CD14-positive monocyte (primary cell): ENCODE measurements around the gene GHRL. TPM values are rescaled to one million over a fixed set of nuclear protein-coding genes. Genes with fewer than 3 reads are reported as not detected.

ENCODE experiments used
- DNase-seq, 3 donors: peaks; one replicate each; pipeline ENCODE4 v3.0.0-alpha.2; 2011 to 2022
- H2AFZ ChIP-seq: 2 replicates; pipeline ENCODE4 v1.6.0; 2012; ENCODE audit warnings: mild to moderate bottlenecking, low read depth, low read length, inconsistent platforms; ENCODE audit not compliant: insufficient read depth, poor library complexity, severe bottlenecking
- H3K27ac ChIP-seq, 2 donors: 1 replicate in 1 of 2; 2 replicates in 1 of 2; pipeline ENCODE4 v1.5.1; 2012 to 2013; ENCODE audit warnings: low read length in 2 of 2, control low read depth in 1 of 2, inconsistent platforms in 1 of 2, low read depth in 1 of 2, mild to moderate bottlenecking in 1 of 2
- H3K27me3 ChIP-seq, 2 donors: one replicate each; pipeline versions ENCODE4 v1.6.0 to v1.6.1; 2011 to 2013; ENCODE audit warnings: low read length in 2 of 2; ENCODE audit not compliant: control insufficient read depth in 2 of 2, insufficient read depth in 2 of 2
- H3K36me3 ChIP-seq, 2 donors: replicated peaks in 1 of 2; 1 replicate in 1 of 2; 2 replicates in 1 of 2; pipeline versions ENCODE4 v1.5.1 to v1.6.1; 2012 to 2013; ENCODE audit warnings: low read length in 2 of 2, control low read depth in 1 of 2, inconsistent platforms in 1 of 2, mild to moderate bottlenecking in 1 of 2; ENCODE audit not compliant: insufficient read depth in 2 of 2, control insufficient read depth in 1 of 2
- H3K4me1 ChIP-seq, 2 donors: 1 replicate in 1 of 2; 2 replicates in 1 of 2; pipeline versions ENCODE4 v1.5.1 to v1.6.1; 2012 to 2013; ENCODE audit warnings: low read length in 2 of 2, control low read depth in 1 of 2, inconsistent platforms in 1 of 2, mild to moderate bottlenecking in 1 of 2, moderate library complexity in 1 of 2; ENCODE audit not compliant: insufficient read depth in 2 of 2, control insufficient read depth in 1 of 2
- H3K4me2 ChIP-seq: replicated peaks from 2 replicates; pipeline ENCODE3; 2012; ENCODE audit warnings: low read length, moderate library complexity, mild to moderate bottlenecking; ENCODE audit not compliant: poor library complexity, severe bottlenecking; ENCODE audit errors: extremely low read depth
- H3K4me3 ChIP-seq, 3 experiments: fragments of 200-600 bp in 1 of 3; sonication (generic) in 1 of 3; replicated peaks in 1 of 3; 1 replicate in 2 of 3; 2 replicates in 1 of 3; pipeline ENCODE4 v1.5.1; 2011 to 2013; ENCODE audit warnings: low read length in 3 of 3, mild to moderate bottlenecking in 3 of 3, control low read depth in 2 of 3, low read depth in 2 of 3, inconsistent platforms in 1 of 3, moderate library complexity in 1 of 3
- H3K79me2 ChIP-seq: 2 replicates; pipeline ENCODE4 v1.6.0; 2012; ENCODE audit warnings: mild to moderate bottlenecking, control low read depth, inconsistent platforms, low read length, moderate library complexity; ENCODE audit not compliant: insufficient read depth
- H3K9ac ChIP-seq: 2 replicates; pipeline ENCODE4 v1.6.0; 2017; ENCODE audit warnings: low read length, mild to moderate bottlenecking; ENCODE audit not compliant: insufficient read depth, poor library complexity, severe bottlenecking
- H3K9me3 ChIP-seq, 2 donors: replicated peaks in 1 of 2; 1 replicate in 1 of 2; 2 replicates in 1 of 2; pipeline versions ENCODE4 v1.5.1 to v1.6.1; 2012 to 2013; ENCODE audit warnings: low read length in 2 of 2, control low read depth in 1 of 2; ENCODE audit not compliant: control insufficient read depth in 1 of 2, insufficient read depth in 1 of 2
- H4K20me1 ChIP-seq: 2 replicates; pipeline ENCODE4 v1.6.0; 2012; ENCODE audit warnings: mild to moderate bottlenecking, low read length, control low read depth, moderate library complexity; ENCODE audit not compliant: insufficient read depth
- H3K27ac Mint-ChIP-seq, 7 donors: one replicate each; pipeline ENCODE4 v1.8.0; 2020; ENCODE audit warnings: mild to moderate bottlenecking in 7 of 7, mixed read lengths in 7 of 7, moderate library complexity in 6 of 7, inconsistent platforms in 2 of 7
- H3K27me3 Mint-ChIP-seq, 3 donors: one replicate each; pipeline ENCODE4 v1.8.0; 2021 to 2022; ENCODE audit warnings: low read depth in 3 of 3, mild to moderate bottlenecking in 3 of 3, mixed read lengths in 3 of 3, moderate library complexity in 3 of 3, inconsistent platforms in 1 of 3
- H3K36me3 Mint-ChIP-seq, 2 donors: one replicate each; pipeline ENCODE4 v1.8.0; 2020; ENCODE audit warnings: mixed read lengths in 2 of 2, inconsistent platforms in 1 of 2, mild to moderate bottlenecking in 1 of 2
- H3K4me1 Mint-ChIP-seq: one replicate; pipeline ENCODE4 v1.8.0; 2020; ENCODE audit warnings: mild to moderate bottlenecking, mixed read lengths
- H3K4me3 Mint-ChIP-seq, 2 donors: one replicate each; pipeline ENCODE4 v1.8.0; 2020; ENCODE audit warnings: mild to moderate bottlenecking in 2 of 2, mixed read lengths in 2 of 2, moderate library complexity in 1 of 2
- H3K9me3 Mint-ChIP-seq, 7 donors: one replicate each; pipeline ENCODE4 v1.8.0; 2020 to 2022; ENCODE audit warnings: mixed read lengths in 7 of 7, mild to moderate bottlenecking in 6 of 7, moderate library complexity in 6 of 7, inconsistent platforms in 2 of 7
- WGBS: methylation state at CpG from one replicate; pipeline ENCODE4 v1.1.5; 2013; ENCODE audit warnings: missing lambda C conversion rate; ENCODE audit not compliant: insufficient coverage; 5-methylcytosine and 5-hydroxymethylcytosine counted together
- intact Hi-C, 2 donors: fragments of 100-400 bp; cut with micrococcal nuclease; formaldehyde crosslinking; loops; one replicate each; pipeline versions ENCODE4 v1.15.0 to v1.15.1; 2023
- polyA plus RNA-seq, 3 donors: library from polyadenylated mRNA; depleted of rRNA in 1 of 3; unstranded in 2 of 3; stranded (reverse) in 1 of 3; fragments of 300-500 nt in 2 of 3; fragments of >200 nt in 1 of 3; fragmentation: Illumina TruSeq in 2 of 3; gene quantifications; 1 replicate in 2 of 3; 2 replicates in 1 of 3; pipeline ENCODE4 v1.2.3, GENCODE V29; 2012 to 2021
- TF ChIP-seq, protein P1 (sequence below): fragments of 200-600 bp; IDR thresholded peaks from one replicate; pipeline ENCODE4 v1.8.0; 2022; ENCODE audit warnings: antibody characterized with exemption, mild to moderate bottlenecking

GHRL gene
- polyA plus RNA-seq, 3 donors = 2.3 to 9.9 (median 7.0) TPM

DNA sequence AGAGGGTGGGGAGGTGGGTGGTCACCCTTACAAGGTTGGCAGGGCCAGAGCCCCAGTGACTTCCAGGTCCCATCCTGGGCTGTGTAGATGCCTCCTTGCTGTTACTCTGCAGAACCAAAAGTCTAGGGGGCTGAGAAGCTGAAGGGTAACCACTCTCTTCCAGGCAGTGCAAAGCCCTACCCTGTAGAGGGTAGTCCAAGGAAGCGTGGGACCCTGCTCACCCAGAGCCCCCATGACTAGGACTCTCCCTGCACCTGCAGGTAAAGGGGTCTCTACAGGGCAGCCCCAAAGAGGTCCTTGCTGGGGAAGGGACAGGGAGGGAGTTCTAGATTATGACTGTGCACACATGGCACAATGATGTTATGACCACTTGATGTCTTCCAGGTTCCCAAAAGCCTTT lies 14.2 kb downstream of the GHRL start:
- Mint-ChIP-seq H3K27ac (peak overlapping the region in 1 of 7 donors; percentile 26), H3K9me3 (no peaks in the 10 kb centered on the region), H3K27me3 (no peaks in the 10 kb centered on the region), H3K4me1 (peaks cover 12% of the 10 kb centered on the region), H3K36me3 (peaks cover 73 to 86% of the 10 kb centered on the region in 2 donors), H3K4me3 (no peak overlapping the region)
- intact Hi-C loops = no loop called here
- no peak overlapping the region for H3K4me3 ChIP-seq
- H3K9me3 ChIP-seq = no peaks in the 10 kb centered on the region
- no peaks in the 10 kb centered on the region for H3K27me3 ChIP-seq
- H4K20me1 ChIP-seq = peaks cover 69% of the 10 kb centered on the region
- peaks cover 46% of the 10 kb centered on the region for H3K79me2 ChIP-seq
- H3K4me2 ChIP-seq = no peak overlapping the region
- H3K9ac ChIP-seq = no peak overlapping the region
- TF ChIP-seq, protein P1, sequence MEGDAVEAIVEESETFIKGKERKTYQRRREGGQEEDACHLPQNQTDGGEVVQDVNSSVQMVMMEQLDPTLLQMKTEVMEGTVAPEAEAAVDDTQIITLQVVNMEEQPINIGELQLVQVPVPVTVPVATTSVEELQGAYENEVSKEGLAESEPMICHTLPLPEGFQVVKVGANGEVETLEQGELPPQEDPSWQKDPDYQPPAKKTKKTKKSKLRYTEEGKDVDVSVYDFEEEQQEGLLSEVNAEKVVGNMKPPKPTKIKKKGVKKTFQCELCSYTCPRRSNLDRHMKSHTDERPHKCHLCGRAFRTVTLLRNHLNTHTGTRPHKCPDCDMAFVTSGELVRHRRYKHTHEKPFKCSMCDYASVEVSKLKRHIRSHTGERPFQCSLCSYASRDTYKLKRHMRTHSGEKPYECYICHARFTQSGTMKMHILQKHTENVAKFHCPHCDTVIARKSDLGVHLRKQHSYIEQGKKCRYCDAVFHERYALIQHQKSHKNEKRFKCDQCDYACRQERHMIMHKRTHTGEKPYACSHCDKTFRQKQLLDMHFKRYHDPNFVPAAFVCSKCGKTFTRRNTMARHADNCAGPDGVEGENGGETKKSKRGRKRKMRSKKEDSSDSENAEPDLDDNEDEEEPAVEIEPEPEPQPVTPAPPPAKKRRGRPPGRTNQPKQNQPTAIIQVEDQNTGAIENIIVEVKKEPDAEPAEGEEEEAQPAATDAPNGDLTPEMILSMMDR = no peak
- H3K27ac ChIP-seq = no peak overlapping the region
- H3K36me3 ChIP-seq = peaks cover 64 to 86% of the 10 kb centered on the region in 2 donors
- H3K4me1 ChIP-seq = peaks cover 11 to 13% of the 10 kb centered on the region in 2 donors
- no CpG with 5 or more reads among the region's 1 CpG for WGBS
- H2AFZ ChIP-seq = no peak overlapping the region
- no peak for DNase-seq

DNA sequence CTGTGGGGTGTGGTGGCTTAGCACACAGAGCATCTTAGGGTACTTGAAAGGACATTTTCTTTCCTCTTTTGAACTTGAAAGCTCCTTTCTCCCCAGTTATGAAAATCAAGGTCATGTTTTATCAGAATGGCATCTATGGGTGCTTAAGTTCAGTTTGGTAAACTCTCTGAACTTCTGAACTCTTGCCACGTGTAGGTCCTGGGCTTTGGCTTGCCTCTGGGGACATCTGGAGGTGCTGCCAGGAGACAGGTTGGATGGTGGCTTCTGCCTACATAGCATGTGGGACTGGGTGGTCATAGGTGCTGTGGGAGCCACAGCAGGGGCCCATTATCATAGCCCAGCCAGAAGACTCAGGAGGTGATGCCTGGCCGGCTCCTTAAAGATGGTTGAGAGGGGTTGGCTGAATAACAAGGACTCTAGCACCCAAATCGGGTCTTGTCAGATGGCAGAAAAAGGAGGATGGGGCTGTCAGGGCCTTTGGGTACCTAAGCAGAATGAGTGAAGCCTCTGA lies 15.6 kb downstream of the GHRL start:
- Mint-ChIP-seq H3K27ac (peak overlapping the region in 4 of 7 donors; percentile 10 to 77 (median 30)), H3K36me3 (peaks cover 67 to 83% of the 10 kb centered on the region in 2 donors), H3K9me3 (no peaks in the 10 kb centered on the region), H3K27me3 (no peaks in the 10 kb centered on the region), H3K4me3 (no peak overlapping the region), H3K4me1 (peaks cover 20% of the 10 kb centered on the region)
- Histone ChIP-seq H3K27me3 (no peaks in the 10 kb centered on the region), H3K36me3 (peaks cover 64 to 86% of the 10 kb centered on the region in 2 donors), H3K4me1 (peaks cover 19 to 21% of the 10 kb centered on the region in 2 donors), H3K27ac (peak overlapping the region in 1 of 2 donors; percentile 12), H2AFZ (no peak overlapping the region), H3K4me3 (no peak overlapping the region), H4K20me1 (peaks cover 83% of the 10 kb centered on the region), H3K9ac (no peak overlapping the region), H3K79me2 (peaks cover 59% of the 10 kb centered on the region), H3K4me2 (no peak overlapping the region), H3K9me3 (no peaks in the 10 kb centered on the region)
- TF ChIP-seq, protein P1 = no peak
- intact Hi-C loops = no loop called here
- WGBS = 91% methylated on average over 3 of the region's 3 CpGs
- no peak for DNase-seq
